CD4-positive, alpha-beta T cell (primary cell): Measurements from ENCODE around the gene KLHL30. TPM values are rescaled to one million over a fixed set of nuclear protein-coding genes. Genes with fewer than 3 reads are reported as not detected.

Experiments
- ATAC-seq: fragments of 200-7000 bp; cut with Tn5 transposase; one replicate; pipeline ENCODE4 v1.10.0; 2022; ENCODE audit warnings: mild to moderate bottlenecking; ENCODE audit not compliant: poor library complexity
- CTCF ChIA-PET: fragments of 350-600 bp; sonication (Branson Sonifier 250); formaldehyde crosslinking; loops from one replicate; lab custom pipeline; 2021; ENCODE audit warnings: antibody characterized with exemption, inconsistent platforms; lab: Charles Lee
- POLR2A ChIA-PET: fragments of 350-600 bp; sonication (Branson Sonifier 250); formaldehyde crosslinking; loops from one replicate; lab custom pipeline; 2021; ENCODE audit warnings: antibody characterized with exemption, inconsistent platforms; lab: Charles Lee
- DNase-seq, 14 experiments: peaks; one replicate each; pipeline ENCODE4 v3.0.0-alpha.2; 2013 to 2020; ENCODE audit warnings: mixed read lengths in 2 of 14
- H3K27ac ChIP-seq, 2 donors: one replicate each; pipeline versions ENCODE4 v1.5.1 to v1.7.0; 2013; ENCODE audit warnings: low read length in 2 of 2, low read depth in 1 of 2, mild to moderate bottlenecking in 1 of 2
- H3K27me3 ChIP-seq, 2 experiments: 1 replicate in 1 of 2; 2 replicates in 1 of 2; pipeline versions ENCODE4 v1.6.1 to v1.7.0; 2013; ENCODE audit warnings: low read length in 2 of 2, control low read depth in 1 of 2, mild to moderate bottlenecking in 1 of 2, moderate library complexity in 1 of 2; ENCODE audit not compliant: insufficient read depth in 2 of 2, control insufficient read depth in 1 of 2
- H3K36me3 ChIP-seq: one replicate; pipeline ENCODE4 v1.6.1; 2013; ENCODE audit warnings: low read length, control low read depth; ENCODE audit not compliant: insufficient read depth
- H3K4me1 ChIP-seq: one replicate; pipeline ENCODE4 v1.6.1; 2013; ENCODE audit warnings: low read length, control low read depth; ENCODE audit not compliant: insufficient read depth
- H3K4me3 ChIP-seq: one replicate; pipeline ENCODE4 v1.5.1; 2013; ENCODE audit warnings: mild to moderate bottlenecking, low read length, moderate library complexity
- H3K9me3 ChIP-seq, 2 experiments: 1 replicate in 1 of 2; 2 replicates in 1 of 2; pipeline versions ENCODE4 v1.6.1 to v1.7.0; 2013; ENCODE audit warnings: low read length in 2 of 2, mild to moderate bottlenecking in 2 of 2, control low read depth in 1 of 2, moderate library complexity in 1 of 2; ENCODE audit not compliant: control insufficient read depth in 1 of 2, insufficient read depth in 1 of 2
- H3K27ac Mint-ChIP-seq: one replicate; pipeline ENCODE4 v1.8.0; 2020; ENCODE audit warnings: mixed read lengths
- H3K27me3 Mint-ChIP-seq: one replicate; pipeline ENCODE4 v1.8.0; 2021; ENCODE audit warnings: mixed read lengths
- H3K36me3 Mint-ChIP-seq: one replicate; pipeline ENCODE4 v1.8.0; 2021; ENCODE audit warnings: low read depth, mixed read lengths
- H3K4me1 Mint-ChIP-seq: one replicate; pipeline ENCODE4 v1.8.0; 2021; ENCODE audit warnings: low read depth, mixed read lengths
- H3K4me3 Mint-ChIP-seq: one replicate; pipeline ENCODE4 v1.8.0; 2020; ENCODE audit warnings: mild to moderate bottlenecking, mixed read lengths
- H3K9me3 Mint-ChIP-seq: one replicate; pipeline ENCODE4 v1.8.0; 2020; ENCODE audit warnings: mixed read lengths
- CTCF ChIP-seq: fragments of 200-600 bp; IDR thresholded peaks from one replicate; pipeline ENCODE4 v1.8.0; 2022; ENCODE audit warnings: antibody characterized with exemption, mild to moderate bottlenecking
- intact Hi-C, 2 experiments: fragments of 100-400 bp; cut with DNase I in 1 of 2; cut with micrococcal nuclease in 1 of 2; formaldehyde crosslinking; loops; one replicate each; pipeline versions ENCODE4 v1.15.1 to v1.9.0; 2023 to 2025; cut with DNase I, micrococcal nuclease
- total RNA-seq, 174 experiments: library from RNA in 2 of 174; stranded (reverse) in 2 of 174; gene quantifications; one replicate each; pipeline ENCODE4 v1.2.3 and lab custom pipeline; 2021 to 2026

Gene KLHL30
- total RNA-seq, 2 experiments from 2014 or later = not detected

- intact Hi-C loops = no loop called here
- POLR2A ChIA-PET = no interaction called here
- H3K4me3 Mint-ChIP-seq = no peak overlapping the region
- no peaks in the 10 kb centered on the region for H3K9me3 ChIP-seq
- no peaks in the 10 kb centered on the region for H3K9me3 Mint-ChIP-seq
- no peaks in the 10 kb centered on the region for H3K36me3 Mint-ChIP-seq
- no peaks in the 10 kb centered on the region for H3K36me3 ChIP-seq
- H3K4me3 ChIP-seq = no peak overlapping the region
- no peaks in the 10 kb centered on the region for H3K27me3 Mint-ChIP-seq
- TF ChIP-seq CTCF = no peak
- peaks cover 0 to under 1% of the 10 kb centered on the region in 2 experiments for H3K27me3 ChIP-seq
- H3K4me1 Mint-ChIP-seq = no peaks in the 10 kb centered on the region
- no peak overlapping the region for H3K27ac Mint-ChIP-seq
- CTCF ChIA-PET = no interaction called here
- H3K27ac ChIP-seq = no peak overlapping the region
- no peaks in the 10 kb centered on the region for H3K4me1 ChIP-seq
- no peak for DNase-seq
- no peak for ATAC-seq
Observed at GRCh38 chr2:238152771-238153688, 14.6 kb downstream of the KLHL30 start.

GRCh38 chr2:238154570-238154969 lies 16.1 kb downstream of the KLHL30 start:
- no peak for TF ChIP-seq CTCF
- Mint-ChIP-seq H3K9me3 (no peaks in the 10 kb centered on the region), H3K4me3 (no peak overlapping the region), H3K27ac (no peak overlapping the region), H3K36me3 (no peaks in the 10 kb centered on the region), H3K4me1 (peaks cover 5% of the 10 kb centered on the region), H3K27me3 (peaks cover 5% of the 10 kb centered on the region)
- no peak overlapping the region for H3K27ac ChIP-seq
- no peaks in the 10 kb centered on the region for H3K36me3 ChIP-seq
- CTCF ChIA-PET = no interaction called here
- H3K4me1 ChIP-seq = peaks cover 8% of the 10 kb centered on the region
- DNase-seq = no peak
- H3K9me3 ChIP-seq = no peaks in the 10 kb centered on the region
- intact Hi-C loops = no loop called here
- ATAC-seq = no peak
- H3K27me3 ChIP-seq = peaks cover 5 to 10% of the 10 kb centered on the region in 2 experiments
- H3K4me3 ChIP-seq = no peak overlapping the region
- POLR2A ChIA-PET = no interaction called here

GRCh38 chr2:238155051-238155760 lies 16.7 kb downstream of the KLHL30 start:
- Mint-ChIP-seq H3K4me1 (peaks cover 8% of the 10 kb centered on the region), H3K9me3 (no peaks in the 10 kb centered on the region), H3K27me3 (peaks cover 12% of the 10 kb centered on the region), H3K27ac (no peak overlapping the region), H3K36me3 (no peaks in the 10 kb centered on the region), H3K4me3 (no peak overlapping the region)
- intact Hi-C loops = no loop called here
- peaks cover 0 to 6% of the 10 kb centered on the region in 2 experiments for H3K9me3 ChIP-seq
- no peak for TF ChIP-seq CTCF
- H3K36me3 ChIP-seq = no peaks in the 10 kb centered on the region
- no peak overlapping the region for H3K4me3 ChIP-seq
- H3K4me1 ChIP-seq = peaks cover 14% of the 10 kb centered on the region
- ChIA-PET POLR2A (no interaction called here), CTCF (no interaction called here)
- H3K27me3 ChIP-seq = peaks cover 11 to 16% of the 10 kb centered on the region in 2 experiments
- no peak for DNase-seq
- no peak overlapping the region for H3K27ac ChIP-seq
- ATAC-seq = no peak
